Measurements from ENCODE around the gene DYRK2.

- TF ChIP-seq CTCF (IDR thresholded peaks at IDR 0.05; ENCODE audit: low read depth, low read length): no peak
- no peak for TF ChIP-seq POLR2A (IDR thresholded peaks at IDR 0.05; ENCODE audit: extremely low read depth, insufficient read length)
- no peak for TF ChIP-seq MYC (IDR thresholded peaks at IDR 0.05; ENCODE audit: low read depth, low read length)
These were observed 33.5 kb downstream of the DYRK2 start for GRCh38 chr12:67681941-67682620.
